DND-41 (cell line): Measurements from ENCODE around the gene MYO1H.

ENCODE experiments used
- CTCF ChIP-seq: IDR thresholded peaks from 2 replicates; pipeline ENCODE4 v1.5.1; 2012; ENCODE audit warnings: borderline replicate concordance, low read length, moderate library complexity, mild to moderate bottlenecking; ENCODE audit not compliant: poor library complexity, severe bottlenecking; ENCODE audit errors: extremely low read depth
- EZH2 ChIP-seq: IDR thresholded peaks from 3 replicates; pipeline ENCODE4 v1.6.1; 2012; ENCODE audit warnings: borderline replicate concordance, low read depth, mild to moderate bottlenecking, moderate library complexity, low read length, inconsistent platforms; ENCODE audit not compliant: severe bottlenecking

- TF ChIP-seq CTCF (no peak), EZH2 (no peak)
Measured at GRCh38 chr12:109383240-109383639, 35.5 kb downstream of the MYO1H start.
